NT2/D1 (cell line): ENCODE measurements around the gene IL17RD.

ENCODE experiments used
- SUZ12 ChIP-seq: IDR thresholded peaks from 2 replicates; pipeline ENCODE4 v1.6.1; 2011; ENCODE audit not compliant: insufficient read length, insufficient read depth; ENCODE audit errors: extremely low read depth
- YY1 ChIP-seq: IDR thresholded peaks from 2 replicates; pipeline ENCODE4 v1.6.1; 2011; ENCODE audit not compliant: insufficient read length, insufficient read depth
- ZNF274 ChIP-seq: IDR thresholded peaks from 2 replicates; pipeline ENCODE4 v1.6.1; 2011; ENCODE audit warnings: mild to moderate bottlenecking, low read depth, low read length

DNA sequence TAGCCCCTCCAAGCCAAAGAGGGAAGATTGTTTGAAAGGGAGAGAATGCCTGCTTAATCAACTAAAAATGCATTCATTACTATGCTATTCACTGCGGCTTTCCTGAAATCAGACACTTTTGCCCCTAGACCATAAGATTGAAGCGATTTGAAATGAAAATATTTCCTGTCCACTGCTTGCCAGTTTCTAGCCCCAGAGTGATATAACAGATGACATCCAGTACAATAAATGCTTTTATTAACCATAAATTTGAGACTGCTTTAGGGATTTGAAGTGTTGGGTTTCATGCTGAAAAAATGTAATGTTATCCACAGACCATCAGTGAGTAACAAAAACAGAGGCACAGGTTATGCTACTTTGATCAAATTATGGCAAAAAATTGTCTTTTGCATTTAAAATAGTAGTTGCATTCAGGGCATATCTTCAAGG, 14.1 kb downstream of the IL17RD start:
- no peak for TF ChIP-seq SUZ12
- no peak for TF ChIP-seq YY1
- no peak for TF ChIP-seq ZNF274
